GM12878 (cell line): Measurements from ENCODE around the gene GGA2. TPM values are rescaled to one million over a fixed set of nuclear protein-coding genes. Genes with fewer than 3 reads are reported as not detected.
A peak's percentile ranks its signal among the peaks of the same experiment; 100 is the strongest.

Experiments
- BCL11A ChIP-seq: IDR thresholded peaks from 2 replicates; pipeline ENCODE4 v1.6.1; 2011; ENCODE audit warnings: low read depth, low read length
- FOXM1 ChIP-seq: IDR thresholded peaks from 2 replicates; pipeline ENCODE4 v1.6.1; 2012; ENCODE audit warnings: low read depth, mild to moderate bottlenecking, inconsistent platforms, low read length, moderate library complexity
- HCFC1 ChIP-seq: fragments of 150-350 bp; IDR thresholded peaks from 2 replicates; pipeline ENCODE4 v1.6.1; 2014; ENCODE audit warnings: low read length
- IKZF2 ChIP-seq, 2 experiments: fragments of 450-650 bp; IDR thresholded peaks; 2 replicates each; pipeline ENCODE4 v1.6.1; 2017; ENCODE audit warnings: mild to moderate bottlenecking in 2 of 2, moderate library complexity in 2 of 2
- MEF2B ChIP-seq: fragments of 450-650 bp; IDR thresholded peaks from 2 replicates; pipeline ENCODE4 v1.6.1; 2018; ENCODE audit warnings: mild to moderate bottlenecking, moderate library complexity; ENCODE audit not compliant: partially characterized antibody, poor library complexity, severe bottlenecking
- NFXL1 ChIP-seq: fragments of 450-650 bp; IDR thresholded peaks from 2 replicates; pipeline ENCODE4 v1.6.1; 2017; ENCODE audit warnings: antibody characterized with exemption, mild to moderate bottlenecking, borderline replicate concordance
- NFYB ChIP-seq: IDR thresholded peaks from 2 replicates; pipeline ENCODE4 v1.6.1; 2011; ENCODE audit warnings: low read depth, mild to moderate bottlenecking, low read length, improper control_type of control experiment, moderate library complexity; ENCODE audit not compliant: insufficient read depth
- PML ChIP-seq: IDR thresholded peaks from 2 replicates; pipeline ENCODE4 v1.6.1; 2012; ENCODE audit warnings: low read length, inconsistent platforms
- RB1 ChIP-seq: fragments of 450-650 bp; formaldehyde crosslinking; IDR thresholded peaks from 2 replicates; pipeline ENCODE4 v1.6.1; 2017; ENCODE audit warnings: mild to moderate bottlenecking, borderline replicate concordance
- RBBP5 ChIP-seq: fragments of 200-600 bp; sonication (generic); conservative IDR thresholded peaks from 2 replicates; pipeline ENCODE4 v1.6.1; 2016
- RCOR1 ChIP-seq: conservative IDR thresholded peaks from 2 replicates; pipeline ENCODE4 v1.6.1; 2012; ENCODE audit warnings: low read depth, low read length, improper control_type of control experiment
- RUNX3 ChIP-seq: IDR thresholded peaks from 2 replicates; pipeline ENCODE4 v1.6.1; 2012; ENCODE audit warnings: low read length, inconsistent platforms
- SIX5 ChIP-seq: IDR thresholded peaks from 2 replicates; pipeline ENCODE4 v1.6.1; 2011; ENCODE audit warnings: mild to moderate bottlenecking, low read depth, low read length, moderate library complexity; ENCODE audit not compliant: severe bottlenecking
- SMAD5 ChIP-seq: IDR thresholded peaks from 2 replicates; pipeline ENCODE4 v1.6.1; 2016; ENCODE audit warnings: antibody characterized with exemption, low read depth
- SMARCA5 ChIP-seq: fragments of 450-650 bp; IDR thresholded peaks from 2 replicates; pipeline ENCODE4 v1.6.1; 2017; ENCODE audit warnings: mild to moderate bottlenecking
- SMC3 ChIP-seq: IDR thresholded peaks from 2 replicates; pipeline ENCODE4 v1.6.1; 2011; ENCODE audit warnings: low read length, improper control_type of control experiment, borderline replicate concordance
- SP1 ChIP-seq: IDR thresholded peaks from one replicate; pipeline ENCODE4 v1.6.1; 2011; ENCODE audit warnings: low read depth, low read length
- STAT3 ChIP-seq: IDR thresholded peaks from 2 replicates; pipeline ENCODE4 v1.6.1; 2011; ENCODE audit warnings: low read depth, low read length, improper control_type of control experiment
- TARDBP ChIP-seq: IDR thresholded peaks from 2 replicates; pipeline ENCODE4 v1.6.1; 2016; ENCODE audit warnings: borderline replicate concordance
- ZNF24 ChIP-seq: fragments of 450-650 bp; IDR thresholded peaks from 2 replicates; pipeline ENCODE4 v1.6.1; 2017; ENCODE audit warnings: antibody characterized with exemption, mild to moderate bottlenecking
- ZNF274 ChIP-seq: IDR thresholded peaks from one replicate; pipeline ENCODE4 v1.8.0; 2011; ENCODE audit not compliant: insufficient read length, insufficient read depth
- polyA plus RNA-seq, 11 experiments: library from polyadenylated mRNA; depleted of rRNA in 4 of 11; unstranded in 6 of 11; stranded (reverse) in 5 of 11; fragments of >200 nt; fragmentation: Nextera tagmentation in 4 of 11; fragmentation: Illumina TruSeq in 1 of 11; extraction: Ambion mirVana in 4 of 11; extraction: Trizol in 1 of 11; gene quantifications; 1 replicate in 1 of 11; 2 replicates in 10 of 11; pipeline versions ENCODE4 v1.2.1 to v1.2.3, GENCODE V29; 2011 to 2016; ENCODE audit warnings: inconsistent platforms in 2 of 11, missing spikeins in 2 of 11, low read depth in 1 of 11
- total RNA-seq, 4 experiments: library from RNA; depleted of rRNA in 3 of 4; stranded (reverse); fragments of >200 nt in 3 of 4; fragmentation: Illumina TruSeq in 1 of 4; extraction: Trizol in 1 of 4; gene quantifications; 2 replicates each; pipeline versions ENCODE4 v1.2.1 to v1.2.3, GENCODE V29; 2013 to 2021
- TF ChIP-seq, protein P1 (sequence below): fragments of 450-650 bp; conservative IDR thresholded peaks from 2 replicates; pipeline ENCODE4 v1.6.1; 2017; ENCODE audit warnings: mild to moderate bottlenecking, moderate library complexity
- TF ChIP-seq, protein P2 (sequence below): IDR thresholded peaks from 2 replicates; pipeline ENCODE4 v1.6.1; 2011; ENCODE audit warnings: mild to moderate bottlenecking, low read depth, low read length, moderate library complexity; ENCODE audit not compliant: insufficient replicate concordance
- TF ChIP-seq, protein P3 (sequence below): fragments of 450-650 bp; formaldehyde crosslinking; IDR thresholded peaks from 2 replicates; pipeline ENCODE4 v1.5.0; 2022; ENCODE audit warnings: mild to moderate bottlenecking, missing genetic modification characterization
- TF ChIP-seq, protein P4 (sequence below): IDR thresholded peaks from 2 replicates; pipeline ENCODE4 v1.6.1; 2012; ENCODE audit warnings: low read length, inconsistent platforms

The GGA2 gene
- total and polyA plus RNA-seq, 10 of the 15 experiments (the other 5 are each of a cell fraction or from before 2014, with no cell fraction given), result 14.1 to 153 (median 86.6) TPM

DNA sequence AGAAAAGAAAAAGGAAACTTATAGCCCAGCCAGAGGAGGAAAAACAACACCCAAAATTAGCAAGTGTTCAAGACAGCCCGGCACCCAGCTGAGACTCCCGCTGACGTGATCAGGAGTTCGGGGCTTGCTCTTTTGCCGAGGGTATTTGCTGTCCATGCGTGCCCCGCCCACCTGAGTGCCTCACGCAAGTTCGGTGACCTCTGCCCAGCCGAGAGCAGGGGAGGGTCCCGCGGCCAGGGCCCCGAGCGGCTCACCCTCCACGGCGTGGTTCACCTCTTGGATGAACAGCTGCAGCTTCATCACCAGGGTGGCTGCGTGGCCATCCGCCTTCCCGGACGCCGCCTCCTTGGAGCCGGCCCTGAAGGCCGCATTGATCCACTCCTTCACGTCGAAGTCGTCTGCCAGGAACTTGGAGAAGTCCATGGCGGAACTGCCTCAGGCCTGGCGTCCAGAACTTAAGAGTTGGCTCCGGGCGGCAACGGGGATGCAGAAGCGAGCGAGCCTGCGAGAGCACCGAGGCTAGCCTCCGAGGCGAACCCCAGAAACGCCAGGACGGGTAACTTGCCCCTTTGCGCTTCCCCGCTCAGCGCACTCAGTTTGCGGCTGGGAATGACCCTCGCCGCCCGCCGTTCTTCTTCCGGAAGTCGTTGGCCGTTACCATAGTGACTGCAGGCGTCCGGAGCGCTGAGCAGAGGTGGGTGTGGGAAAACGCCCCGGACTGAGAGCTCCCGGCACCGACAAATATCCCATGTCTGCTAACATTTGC is 57.5 kb downstream of the GGA2 start, which contains the start of gene COG7 (continued):
- TF ChIP-seq BCL11A (no peak), RCOR1 (no peak), RB1 (no peak), RBBP5 (no peak), ZNF24 (no peak), PML (no peak), SP1 (no peak), SIX5 (no peak), NFYB (no peak), MEF2B (peak; percentile 25), SMAD5 (no peak), HCFC1 (peak; percentile 68), ZNF274 (no peak), NFXL1 (no peak), TARDBP (0 out of 2 replicates have a peak, but pooled peaks have one; percentile 46), SMARCA5 (0 out of 2 replicates have a peak, but pooled peaks have one; percentile 12), IKZF2 (IDR thresholded peaks at IDR 0.05) (peak; percentile 12 to 47; a peak in 3 of 4 replicates), FOXM1 (no peak), STAT3 (no peak), RUNX3 (peak; percentile 92), SMC3 (no peak)
- TF ChIP-seq, protein P1, sequence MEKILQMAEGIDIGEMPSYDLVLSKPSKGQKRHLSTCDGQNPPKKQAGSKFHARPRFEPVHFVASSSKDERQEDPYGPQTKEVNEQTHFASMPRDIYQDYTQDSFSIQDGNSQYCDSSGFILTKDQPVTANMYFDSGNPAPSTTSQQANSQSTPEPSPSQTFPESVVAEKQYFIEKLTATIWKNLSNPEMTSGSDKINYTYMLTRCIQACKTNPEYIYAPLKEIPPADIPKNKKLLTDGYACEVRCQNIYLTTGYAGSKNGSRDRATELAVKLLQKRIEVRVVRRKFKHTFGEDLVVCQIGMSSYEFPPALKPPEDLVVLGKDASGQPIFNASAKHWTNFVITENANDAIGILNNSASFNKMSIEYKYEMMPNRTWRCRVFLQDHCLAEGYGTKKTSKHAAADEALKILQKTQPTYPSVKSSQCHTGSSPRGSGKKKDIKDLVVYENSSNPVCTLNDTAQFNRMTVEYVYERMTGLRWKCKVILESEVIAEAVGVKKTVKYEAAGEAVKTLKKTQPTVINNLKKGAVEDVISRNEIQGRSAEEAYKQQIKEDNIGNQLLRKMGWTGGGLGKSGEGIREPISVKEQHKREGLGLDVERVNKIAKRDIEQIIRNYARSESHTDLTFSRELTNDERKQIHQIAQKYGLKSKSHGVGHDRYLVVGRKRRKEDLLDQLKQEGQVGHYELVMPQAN, result peak; percentile 96
- TF ChIP-seq, protein P2, sequence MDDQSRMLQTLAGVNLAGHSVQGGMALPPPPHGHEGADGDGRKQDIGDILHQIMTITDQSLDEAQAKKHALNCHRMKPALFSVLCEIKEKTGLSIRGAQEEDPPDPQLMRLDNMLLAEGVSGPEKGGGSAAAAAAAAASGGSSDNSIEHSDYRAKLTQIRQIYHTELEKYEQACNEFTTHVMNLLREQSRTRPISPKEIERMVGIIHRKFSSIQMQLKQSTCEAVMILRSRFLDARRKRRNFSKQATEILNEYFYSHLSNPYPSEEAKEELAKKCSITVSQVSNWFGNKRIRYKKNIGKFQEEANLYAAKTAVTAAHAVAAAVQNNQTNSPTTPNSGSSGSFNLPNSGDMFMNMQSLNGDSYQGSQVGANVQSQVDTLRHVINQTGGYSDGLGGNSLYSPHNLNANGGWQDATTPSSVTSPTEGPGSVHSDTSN, result no peak
- TF ChIP-seq, protein P3, sequence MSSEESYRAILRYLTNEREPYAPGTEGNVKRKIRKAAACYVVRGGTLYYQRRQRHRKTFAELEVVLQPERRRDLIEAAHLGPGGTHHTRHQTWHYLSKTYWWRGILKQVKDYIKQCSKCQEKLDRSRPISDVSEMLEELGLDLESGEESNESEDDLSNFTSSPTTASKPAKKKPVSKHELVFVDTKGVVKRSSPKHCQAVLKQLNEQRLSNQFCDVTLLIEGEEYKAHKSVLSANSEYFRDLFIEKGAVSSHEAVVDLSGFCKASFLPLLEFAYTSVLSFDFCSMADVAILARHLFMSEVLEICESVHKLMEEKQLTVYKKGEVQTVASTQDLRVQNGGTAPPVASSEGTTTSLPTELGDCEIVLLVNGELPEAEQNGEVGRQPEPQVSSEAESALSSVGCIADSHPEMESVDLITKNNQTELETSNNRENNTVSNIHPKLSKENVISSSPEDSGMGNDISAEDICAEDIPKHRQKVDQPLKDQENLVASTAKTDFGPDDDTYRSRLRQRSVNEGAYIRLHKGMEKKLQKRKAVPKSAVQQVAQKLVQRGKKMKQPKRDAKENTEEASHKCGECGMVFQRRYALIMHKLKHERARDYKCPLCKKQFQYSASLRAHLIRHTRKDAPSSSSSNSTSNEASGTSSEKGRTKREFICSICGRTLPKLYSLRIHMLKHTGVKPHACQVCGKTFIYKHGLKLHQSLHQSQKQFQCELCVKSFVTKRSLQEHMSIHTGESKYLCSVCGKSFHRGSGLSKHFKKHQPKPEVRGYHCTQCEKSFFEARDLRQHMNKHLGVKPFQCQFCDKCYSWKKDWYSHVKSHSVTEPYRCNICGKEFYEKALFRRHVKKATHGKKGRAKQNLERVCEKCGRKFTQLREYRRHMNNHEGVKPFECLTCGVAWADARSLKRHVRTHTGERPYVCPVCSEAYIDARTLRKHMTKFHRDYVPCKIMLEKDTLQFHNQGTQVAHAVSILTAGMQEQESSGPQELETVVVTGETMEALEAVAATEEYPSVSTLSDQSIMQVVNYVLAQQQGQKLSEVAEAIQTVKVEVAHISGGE, result no peak
- TF ChIP-seq, protein P4, sequence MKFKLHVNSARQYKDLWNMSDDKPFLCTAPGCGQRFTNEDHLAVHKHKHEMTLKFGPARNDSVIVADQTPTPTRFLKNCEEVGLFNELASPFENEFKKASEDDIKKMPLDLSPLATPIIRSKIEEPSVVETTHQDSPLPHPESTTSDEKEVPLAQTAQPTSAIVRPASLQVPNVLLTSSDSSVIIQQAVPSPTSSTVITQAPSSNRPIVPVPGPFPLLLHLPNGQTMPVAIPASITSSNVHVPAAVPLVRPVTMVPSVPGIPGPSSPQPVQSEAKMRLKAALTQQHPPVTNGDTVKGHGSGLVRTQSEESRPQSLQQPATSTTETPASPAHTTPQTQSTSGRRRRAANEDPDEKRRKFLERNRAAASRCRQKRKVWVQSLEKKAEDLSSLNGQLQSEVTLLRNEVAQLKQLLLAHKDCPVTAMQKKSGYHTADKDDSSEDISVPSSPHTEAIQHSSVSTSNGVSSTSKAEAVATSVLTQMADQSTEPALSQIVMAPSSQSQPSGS, result no peak
